GM19043 (cell line): Measurements from ENCODE around the gene ANKH.
A peak's percentile ranks its signal among the peaks of the same experiment; 100 is the strongest.
"Not testable (repeated sequence)": the region's sequence is repeated elsewhere in the genome, so short reads cannot be mapped to it uniquely, and the experiment has no call there.

Source experiments
- ATAC-seq: cut with Tn5 transposase; IDR thresholded peaks from one replicate; pipeline ENCODE4 v1.9.1; 2021; ENCODE audit warnings: low read depth; ENCODE audit not compliant: unreplicated experiment

Gene ANKH

GRCh38 chr5:14801792-14802191 lies 69.8 kb downstream of the ANKH start:
- ATAC-seq = peak; percentile 64

GRCh38 chr5:14797385-14797784 lies 74.2 kb downstream of the ANKH start:
- ATAC-seq = not testable (repeated sequence)

GRCh38 chr5:14794583-14795230 lies 76.9 kb downstream of the ANKH start:
- ATAC-seq = no peak

GRCh38 chr5:14793851-14794250 lies 77.7 kb downstream of the ANKH start:
- no peak for ATAC-seq

GRCh38 chr5:14790911-14791310 lies 80.7 kb downstream of the ANKH start:
- no peak for ATAC-seq

GRCh38 chr5:14790220-14790619 lies 81.4 kb downstream of the ANKH start:
- ATAC-seq = no peak

GRCh38 chr5:14787801-14788579 lies 83.6 kb downstream of the ANKH start:
- ATAC-seq = no peak

GRCh38 chr5:14783691-14784090 lies 87.9 kb downstream of the ANKH start:
- no peak for ATAC-seq

GRCh38 chr5:14782591-14782990 lies 89.0 kb downstream of the ANKH start:
- ATAC-seq = no peak

GRCh38 chr5:14781106-14781505 lies 90.5 kb downstream of the ANKH start:
- no peak for ATAC-seq

- no peak for ATAC-seq
Measured at GRCh38 chr5:14779975-14780374, 91.6 kb downstream of the ANKH start.

- no peak for ATAC-seq
Measured at GRCh38 chr5:14778792-14779070, 92.8 kb downstream of the ANKH start.

- no peak for ATAC-seq
Measured at GRCh38 chr5:14777932-14778791, 93.4 kb downstream of the ANKH start.

GRCh38 chr5:14777187-14777586 lies 94.4 kb downstream of the ANKH start:
- no peak for ATAC-seq

- ATAC-seq = no peak
Measured at GRCh38 chr5:14776602-14777001, 95.0 kb downstream of the ANKH start.

- no peak for ATAC-seq
Measured at GRCh38 chr5:14775857-14776256, 95.7 kb downstream of the ANKH start.

- ATAC-seq = no peak
Measured at GRCh38 chr5:14773588-14773987, 98.0 kb downstream of the ANKH start.

- ATAC-seq = no peak
Measured at GRCh38 chr5:14771972-14772371, 99.6 kb downstream of the ANKH start.

GRCh38 chr5:14771189-14771588 lies 100.4 kb downstream of the ANKH start:
- ATAC-seq = no peak

- no peak for ATAC-seq
Measured at GRCh38 chr5:14768508-14769365, 102.8 kb downstream of the ANKH start.
